Endothelial cell of umbilical vein (primary cell): ENCODE data around the gene MAPK8. TPM values are rescaled to one million over a fixed set of nuclear protein-coding genes. Genes with fewer than 3 reads are reported as not detected.

Source experiments
- BruUV-seq: library from RNA; stranded (reverse); fragments of 400-500 nt; replicated peaks from 2 replicates; lab custom pipeline; 2021; lab: Mats Ljungman, UMichigan
- CTCF ChIA-PET: fragments of 300-600, 350-600 bp; sonication (Branson Sonifier 250); formaldehyde crosslinking; loops from one replicate; lab custom pipeline; 2021; ENCODE audit warnings: antibody characterized with exemption, inconsistent platforms; lab: Charles Lee
- POLR2A ChIA-PET: fragments of 300-600, 350-600 bp; sonication (Branson Sonifier 250); formaldehyde crosslinking; loops from one replicate; lab custom pipeline; 2021; ENCODE audit warnings: antibody characterized with exemption, inconsistent platforms; lab: Charles Lee
- DNase-seq: peaks from one replicate; pipeline ENCODE4 v3.0.0-alpha.2; 2011; ENCODE audit warnings: low read depth, low spot score
- FAIRE-seq: peaks from 2 replicates; lab custom pipeline; 2011; peaks lifted over from hg19 to GRCh38; lab: Jason Lieb, UNC
- H2AFZ ChIP-seq: 2 replicates; pipeline ENCODE4 v1.6.0; 2012; ENCODE audit warnings: low read depth, low read length, control low read depth, inconsistent platforms
- H3K27ac ChIP-seq: 2 replicates; pipeline ENCODE4 v1.5.1; 2011; ENCODE audit warnings: low read depth, mild to moderate bottlenecking, control low read depth, low read length, moderate library complexity; ENCODE audit not compliant: insufficient read depth
- H3K27me3 ChIP-seq, 2 experiments: 2 replicates each; pipeline versions ENCODE4 v1.6.0 to v1.6.1; 2011; ENCODE audit warnings: low read length in 2 of 2, mixed read lengths in 1 of 2; ENCODE audit not compliant: control insufficient read depth in 2 of 2, insufficient read depth in 2 of 2
- H3K36me3 ChIP-seq, 2 experiments: 2 replicates in 1 of 2; 3 replicates in 1 of 2; pipeline ENCODE4 v1.5.1; 2011; ENCODE audit warnings: low read length in 2 of 2, mild to moderate bottlenecking in 1 of 2, moderate library complexity in 1 of 2; ENCODE audit not compliant: control insufficient read depth in 2 of 2, insufficient read depth in 2 of 2; ENCODE audit errors: extremely low read depth in 1 of 2
- H3K4me1 ChIP-seq: 3 replicates; pipeline ENCODE4 v1.5.1; 2011; ENCODE audit warnings: mild to moderate bottlenecking, low read length; ENCODE audit not compliant: control insufficient read depth, insufficient read depth; ENCODE audit errors: extremely low read depth
- H3K4me2 ChIP-seq: 2 replicates; pipeline ENCODE4 v1.6.1; 2011; ENCODE audit warnings: low read length, control low read depth, mixed read lengths; ENCODE audit not compliant: insufficient read depth
- H3K4me3 ChIP-seq, 3 experiments: fragments of 200-600 bp in 1 of 3; sonication (generic), shearing (Covaris generic) in 1 of 3; replicated peaks in 1 of 3; 2 replicates each; pipeline ENCODE4 v1.5.1; 2011 to 2016; ENCODE audit warnings: control low read depth in 3 of 3, low read length in 3 of 3, mild to moderate bottlenecking in 2 of 3, inconsistent platforms in 1 of 3, low read depth in 1 of 3, moderate library complexity in 1 of 3; ENCODE audit not compliant: insufficient read depth in 1 of 3
- H3K79me2 ChIP-seq: 2 replicates; pipeline ENCODE4 v1.6.0; 2012; ENCODE audit warnings: low read length, inconsistent platforms; ENCODE audit not compliant: control insufficient read depth, insufficient read depth
- H3K9ac ChIP-seq: replicated peaks from 2 replicates; pipeline ENCODE3; 2011; ENCODE audit warnings: low read length, control low read depth; ENCODE audit not compliant: insufficient read depth; ENCODE audit errors: extremely low read depth
- H3K9me1 ChIP-seq: replicated peaks from 3 replicates; pipeline ENCODE4 v1.6.0; 2011; ENCODE audit warnings: mild to moderate bottlenecking, low read length; ENCODE audit not compliant: control insufficient read depth, insufficient read depth; ENCODE audit errors: extremely low read depth
- H3K9me3 ChIP-seq: replicated peaks from 2 replicates; pipeline ENCODE4 v1.5.1; 2012; ENCODE audit warnings: low read length, inconsistent platforms; ENCODE audit not compliant: control insufficient read depth, insufficient read depth
- H4K20me1 ChIP-seq: replicated peaks from 2 replicates; pipeline ENCODE3; 2011; ENCODE audit warnings: mild to moderate bottlenecking, low read length; ENCODE audit not compliant: control insufficient read depth, insufficient read depth; ENCODE audit errors: extremely low read depth
- CTCF ChIP-seq, 2 donors: IDR thresholded peaks; 1 replicate in 1 of 2; 2 replicates in 1 of 2; pipeline ENCODE4 v1.5.1; 2011; ENCODE audit warnings: low read length in 2 of 2, mild to moderate bottlenecking in 2 of 2, moderate library complexity in 2 of 2, control low read depth in 1 of 2, inconsistent platforms in 1 of 2, low read depth in 1 of 2; ENCODE audit not compliant: insufficient read depth in 1 of 2; ENCODE audit errors: extremely low read depth in 1 of 2
- EZH2 ChIP-seq: IDR thresholded peaks from 2 replicates; pipeline ENCODE4 v1.6.1; 2012; ENCODE audit warnings: borderline replicate concordance, low read depth, mild to moderate bottlenecking, moderate library complexity, low read length, inconsistent platforms; ENCODE audit not compliant: severe bottlenecking
- FOS ChIP-seq: IDR thresholded peaks from 2 replicates; pipeline ENCODE4 v1.6.1; 2011; ENCODE audit warnings: mild to moderate bottlenecking, low read length, moderate library complexity, borderline replicate concordance; ENCODE audit not compliant: insufficient read depth
- GATA2 ChIP-seq: IDR thresholded peaks from 2 replicates; pipeline ENCODE4 v1.7.0; 2011; ENCODE audit warnings: low read depth, mild to moderate bottlenecking, moderate library complexity, mixed read lengths, low read length; ENCODE audit not compliant: insufficient read length, insufficient read depth
- JUN ChIP-seq: IDR thresholded peaks from 2 replicates; pipeline ENCODE4 v1.6.1; 2011; ENCODE audit warnings: borderline replicate concordance, low read depth; ENCODE audit not compliant: insufficient read length, insufficient read depth
- MYC ChIP-seq: IDR thresholded peaks from one replicate; pipeline ENCODE4 v1.6.1; 2011; ENCODE audit warnings: mild to moderate bottlenecking, low read depth, low read length
- POLR2A ChIP-seq: IDR thresholded peaks from 2 replicates; pipeline ENCODE4 v1.6.1; 2012; ENCODE audit warnings: low read depth, mild to moderate bottlenecking, control low read depth, low read length
- POLR2AphosphoS5 ChIP-seq: IDR thresholded peaks from 2 replicates; pipeline ENCODE4 v1.6.1; 2012; ENCODE audit warnings: low read depth, mild to moderate bottlenecking, control low read depth, low read length, moderate library complexity; ENCODE audit not compliant: insufficient read depth
- dilution Hi-C: fragments of 300-500 bp; cut with MboI; formaldehyde crosslinking; loops from one replicate; pipeline ENCODE4 v1.15.0; 2019; ENCODE audit warnings: low sequenced_read_pairs; ENCODE audit not compliant: extremely low pct_ligation_motif_present
- intact Hi-C: fragments of 100-400 bp; cut with micrococcal nuclease; formaldehyde crosslinking; loops from one replicate; pipeline ENCODE4 v1.10.0; 2022
- polyA plus RNA-seq, 4 experiments: library from polyadenylated mRNA; depleted of rRNA in 3 of 4; stranded (reverse) in 3 of 4; unstranded in 1 of 4; fragments of >200 nt; gene quantifications; 2 replicates each; pipeline versions ENCODE4 v1.2.1 to v1.2.3, GENCODE V29; 2011 to 2012; ENCODE audit warnings: missing spikeins in 1 of 4
- total RNA-seq: library from RNA; stranded (reverse); gene quantifications from 2 replicates; pipeline ENCODE4 v1.2.3, GENCODE V29; 2021
- TF ChIP-seq, protein P1 (sequence below): IDR thresholded peaks from 2 replicates; pipeline ENCODE4 v1.6.1; 2011; ENCODE audit not compliant: insufficient read depth, insufficient read length

Gene MAPK8
- total and polyA plus RNA-seq, 2 donors (not counting 3 experiments of a cell fraction or from before 2014, with no cell fraction given), result 25.3 to 56.2 TPM

GRCh38 chr10:48442090-48442808 is 135.8 kb downstream of the MAPK8 start:
- no peaks in the 10 kb centered on the region for H4K20me1 ChIP-seq
- no peaks in the 10 kb centered on the region for H3K9me1 ChIP-seq
- intact Hi-C loops (no loop called here), dilution Hi-C loops (no loop called here)
- peaks cover 4 to 8% of the 10 kb centered on the region in 2 experiments for H3K36me3 ChIP-seq
- H3K27ac ChIP-seq, result no peak overlapping the region
- CTCF ChIA-PET, result interaction anchor here (0.7 to 2.0 kb wide), 6 partner anchors 13 to 214 kb away, joined by 3 to 15 read pairs (median 5); no protein-coding TSS in a partner anchor
- no TSS peak for BruUV-seq
- H2AFZ ChIP-seq, result no peak overlapping the region
- no peaks in the 10 kb centered on the region for H3K9me3 ChIP-seq
- no peaks in the 10 kb centered on the region for H3K27me3 ChIP-seq
- H3K4me3 ChIP-seq, result no peak overlapping the region
- no peak for DNase-seq
- H3K4me2 ChIP-seq, result no peak overlapping the region
- H3K79me2 ChIP-seq, result no peaks in the 10 kb centered on the region
- no peaks in the 10 kb centered on the region for H3K4me1 ChIP-seq
- H3K9ac ChIP-seq, result no peak overlapping the region
- POLR2A ChIA-PET, result interaction anchor here (1.4 kb wide), 1 partner anchor 13 kb away, joined by 3 read pairs; no protein-coding TSS in a partner anchor
- FAIRE-seq, result peak; percentile 26
- TF ChIP-seq POLR2AphosphoS5, result peak; percentile 21
- no peak for TF ChIP-seq MYC
- TF ChIP-seq CTCF (IDR thresholded peaks at IDR 0.05; ENCODE audit: extremely low read depth in 1 of 2, insufficient read depth in 1 of 2, low read depth in 1 of 2, low read length in 2 of 2), result no peak

DNA sequence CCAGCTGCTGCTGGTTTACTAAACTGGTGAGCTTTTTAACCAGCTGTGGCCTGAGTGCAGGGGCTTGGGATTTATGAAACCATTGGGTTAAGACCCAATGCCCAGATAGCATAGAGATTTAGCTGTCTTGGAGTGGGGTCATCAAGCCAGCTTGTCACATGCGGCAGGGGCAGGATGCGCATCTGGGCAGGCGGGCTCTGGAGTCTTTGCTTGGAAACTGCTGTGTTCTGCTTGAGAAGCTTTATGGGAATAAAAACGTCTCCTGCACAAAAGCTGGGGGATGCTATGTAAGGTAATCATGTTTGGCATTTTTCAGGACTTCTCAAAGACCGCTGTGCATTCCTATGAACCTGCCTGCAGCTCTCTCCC is 136.3 kb downstream of the MAPK8 start:
- no peak overlapping the region for H3K4me2 ChIP-seq
- H3K27ac ChIP-seq, result no peak overlapping the region
- H3K9ac ChIP-seq, result no peak overlapping the region
- no peaks in the 10 kb centered on the region for H3K9me3 ChIP-seq
- no TSS peak for BruUV-seq
- no peaks in the 10 kb centered on the region for H3K27me3 ChIP-seq
- H3K79me2 ChIP-seq, result no peaks in the 10 kb centered on the region
- no peaks in the 10 kb centered on the region for H3K4me1 ChIP-seq
- ChIA-PET POLR2A (interaction anchor here (1.4 kb wide), 1 partner anchor 13 kb away, joined by 3 read pairs; no protein-coding TSS in a partner anchor), CTCF (interaction anchor here (0.7 to 2.0 kb wide), 6 partner anchors 12 to 213 kb away, joined by 3 to 15 read pairs (median 5); no protein-coding TSS in a partner anchor)
- H3K9me1 ChIP-seq, result no peaks in the 10 kb centered on the region
- H3K4me3 ChIP-seq, result no peak overlapping the region
- TF ChIP-seq JUN, result no peak
- no peak for TF ChIP-seq GATA2
- TF ChIP-seq, protein P1, sequence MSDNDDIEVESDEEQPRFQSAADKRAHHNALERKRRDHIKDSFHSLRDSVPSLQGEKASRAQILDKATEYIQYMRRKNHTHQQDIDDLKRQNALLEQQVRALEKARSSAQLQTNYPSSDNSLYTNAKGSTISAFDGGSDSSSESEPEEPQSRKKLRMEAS, result no peak
- TF ChIP-seq MYC, result no peak
- no peak for TF ChIP-seq CTCF (IDR thresholded peaks at IDR 0.05; ENCODE audit: extremely low read depth in 1 of 2, insufficient read depth in 1 of 2, low read depth in 1 of 2, low read length in 2 of 2)
- TF ChIP-seq EZH2, result no peak
- TF ChIP-seq FOS, result no peak
- no peak for TF ChIP-seq POLR2AphosphoS5
- TF ChIP-seq POLR2A, result no peak
- DNase-seq (no peak), FAIRE-seq (no peak)
- H4K20me1 ChIP-seq, result no peaks in the 10 kb centered on the region
- H2AFZ ChIP-seq, result no peak overlapping the region
- intact Hi-C loops, result no loop called here
- H3K36me3 ChIP-seq, result peaks cover 4 to 6% of the 10 kb centered on the region in 2 experiments
- dilution Hi-C loops, result no loop called here
